Spleen (tissue), 11 donors: Measurements from ENCODE around the gene IL1R2. TPM values are rescaled to one million over a fixed set of nuclear protein-coding genes. Genes with fewer than 3 reads are reported as not detected.

Experiments
- DNase-seq: peaks from one replicate; pipeline ENCODE4 v3.0.0-alpha.2; 2020
- H3K27ac ChIP-seq, 8 donors: fragments of 200-600 bp; sonication (generic) in 7 of 8; 1 replicate in 4 of 8; 2 replicates in 4 of 8; pipeline versions ENCODE4 v1.5.0 to v1.8.0; 2016 to 2021; ENCODE audit warnings: inconsistent platforms in 4 of 8, mild to moderate bottlenecking in 4 of 8, moderate library complexity in 1 of 8
- H3K27me3 ChIP-seq, 7 donors: fragments of 200-600 bp; sonication (generic) in 6 of 7; replicated peaks in 1 of 7; 1 replicate in 4 of 7; 2 replicates in 3 of 7; pipeline versions ENCODE4 v1.5.0 to v1.8.0; 2016 to 2021; ENCODE audit warnings: inconsistent platforms in 3 of 7, mild to moderate bottlenecking in 1 of 7
- H3K36me3 ChIP-seq, 6 donors: fragments of 200-600 bp; sonication (generic) in 5 of 6; 1 replicate in 4 of 6; 2 replicates in 2 of 6; pipeline versions ENCODE4 v1.5.0 to v1.8.0; 2016 to 2021; ENCODE audit warnings: inconsistent platforms in 2 of 6
- H3K4me1 ChIP-seq, 6 donors: fragments of 200-600 bp; sonication (generic) in 5 of 6; 1 replicate in 3 of 6; 2 replicates in 3 of 6; pipeline versions ENCODE4 v1.5.0 to v1.8.0; 2016 to 2021; ENCODE audit warnings: inconsistent platforms in 3 of 6
- H3K4me3 ChIP-seq, 8 donors: fragments of 200-600 bp; sonication (generic) in 7 of 8; 1 replicate in 4 of 8; 2 replicates in 4 of 8; pipeline versions ENCODE4 v1.5.0 to v1.8.0; 2016 to 2021; ENCODE audit warnings: inconsistent platforms in 4 of 8, mild to moderate bottlenecking in 4 of 8, moderate library complexity in 2 of 8
- H3K9me3 ChIP-seq, 8 donors: fragments of 200-600 bp; sonication (generic) in 7 of 8; 1 replicate in 4 of 8; 2 replicates in 4 of 8; pipeline versions ENCODE4 v1.5.0 to v1.8.0; 2016 to 2021; ENCODE audit warnings: inconsistent platforms in 4 of 8
- CTCF ChIP-seq, 11 experiments: fragments of 200-600 bp in 7 of 11; fragments of 450-650 bp in 4 of 11; sonication (generic) in 4 of 11; IDR thresholded peaks in 8 of 11; conservative IDR thresholded peaks in 3 of 11; 1 replicate in 7 of 11; 2 replicates in 4 of 11; pipeline versions ENCODE4 v1.4.0 to v1.8.0; 2016 to 2021; ENCODE audit warnings: antibody characterized with exemption in 11 of 11, inconsistent platforms in 4 of 11, mild to moderate bottlenecking in 1 of 11
- POLR2A ChIP-seq, 3 donors: fragments of 450-650 bp; IDR thresholded peaks; one replicate each; pipeline ENCODE4 v1.5.1; 2017; ENCODE audit warnings: antibody characterized with exemption in 3 of 3, mild to moderate bottlenecking in 1 of 3
- POLR2AphosphoS5 ChIP-seq, 3 donors: sonication (generic); formaldehyde crosslinking; IDR thresholded peaks; one replicate each; pipeline ENCODE4 v1.5.1; 2017; ENCODE audit warnings: antibody characterized with exemption in 3 of 3
- WGBS, 5 donors: extraction: QIAGEN DNeasy Blood & Tissue Kit in 3 of 5; methylation state at CpG; one replicate each; pipeline versions ENCODE4 v1.1.5 to v1.1.7; 2013 to 2018; 5-methylcytosine and 5-hydroxymethylcytosine counted together
- intact Hi-C: fragments of 100-400 bp; cut with DNase I; formaldehyde crosslinking; loops from one replicate; pipeline ENCODE4 v1.15.0; 2023; ENCODE audit warnings: low total_unique reads
- polyA plus RNA-seq, 3 donors: library from polyadenylated mRNA; stranded (reverse); fragments of 200-250 nt; gene quantifications; one replicate each; pipeline ENCODE4 v1.2.1, GENCODE V29; 2013
- total RNA-seq, 7 donors: library from RNA; depleted of rRNA in 3 of 7; stranded (reverse); fragments of >200 nt in 3 of 7; fragmentation: NEBNext Ultra II Directional in 4 of 7; extraction: Animal tissue kit (Norgen Biotek cat#: 25700) in 4 of 7; gene quantifications; one replicate each; pipeline versions ENCODE4 v1.1.0 to v1.2.1, GENCODE V29; 2016 to 2021
- donor health status: healthy with polysubstance abuse.
- donor health status: DM: no; HTN: no; CAD: no; lungs with moderate emphysema.
- donor health status: DM: no; HTN: no; CAD: no.
- donor health status: Bipolar disorder and iron deficiency.
- donor health status: healthy.
- donor health status: DM: no; HTN: no; CAD: no.
- donor health status: DM: yes; HTN: yes; CAD: no.

IL1R2 gene
- total and polyA plus RNA-seq, 10 donors, result 20.1 to 607 (median 116) TPM

DNA sequence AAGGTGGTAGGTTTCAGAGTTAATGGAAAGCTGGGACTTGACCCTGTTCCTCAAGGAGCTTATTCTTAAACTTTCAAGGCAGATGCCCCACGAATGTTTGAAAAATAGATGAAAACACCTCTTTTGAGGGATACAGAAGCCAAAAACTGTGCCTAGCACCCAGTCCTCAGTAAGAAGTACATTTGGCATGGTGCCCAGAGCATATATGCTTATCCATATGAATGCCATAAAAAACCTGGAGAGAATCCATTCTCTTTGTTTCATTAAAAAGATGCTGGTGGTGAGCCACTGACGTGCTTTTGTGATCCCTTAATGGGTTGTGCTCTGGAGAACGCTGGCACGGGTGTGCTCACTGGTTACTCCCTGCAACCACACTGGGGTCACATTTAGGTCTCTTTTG lies 69.0 kb downstream of the IL1R2 start:
- intact Hi-C loops, result no loop called here
- no peak for DNase-seq
- Histone ChIP-seq H3K9me3 (no peaks in the 10 kb centered on the region), H3K4me1 (peaks cover 5 to 47% (median 30%) of the 10 kb centered on the region in 6 donors), H3K27ac (peak overlapping the region in 5 of 8 donors; percentile 43 to 90 (median 65)), H3K27me3 (peaks cover 0 to 10% (median 0%) of the 10 kb centered on the region in 7 donors), H3K36me3 (peaks cover 0 to 41% (median 0%) of the 10 kb centered on the region in 6 donors), H3K4me3 (no peak overlapping the region)
- WGBS, 5 donors, result 78 to 89% (median 89%) methylated on average over 4 of the region's 4 CpGs
- TF ChIP-seq POLR2A (IDR thresholded peaks at IDR 0.05), result no peak
- TF ChIP-seq CTCF (IDR thresholded peaks at IDR 0.05 in 8 of 11, conservative IDR thresholded peaks at IDR 0.05 in 3 of 11), result no peak
- no peak for TF ChIP-seq POLR2AphosphoS5 (IDR thresholded peaks at IDR 0.05)

- 85 to 91% (median 89%) methylated on average over 7 of the region's 7 CpGs for WGBS, 5 donors
- Histone ChIP-seq H3K27ac (peak overlapping the region in 7 of 8 donors; percentile 43 to 90 (median 65)), H3K9me3 (no peaks in the 10 kb centered on the region), H3K4me1 (peaks cover 5 to 52% (median 33%) of the 10 kb centered on the region in 6 donors), H3K4me3 (no peak overlapping the region), H3K36me3 (peaks cover 0 to 41% (median 0%) of the 10 kb centered on the region in 6 donors), H3K27me3 (peaks cover 0 to 14% (median 0%) of the 10 kb centered on the region in 7 donors)
- no peak for DNase-seq
- TF ChIP-seq POLR2AphosphoS5 (IDR thresholded peaks at IDR 0.05) (peak in 1 of 3 donors; percentile 30), CTCF (IDR thresholded peaks at IDR 0.05 in 8 of 11, conservative IDR thresholded peaks at IDR 0.05 in 3 of 11) (no peak), POLR2A (IDR thresholded peaks at IDR 0.05) (no peak)
- intact Hi-C loops, result no loop called here
Measured at GRCh38 chr2:102061286-102061699, 69.5 kb downstream of the IL1R2 start.

DNA sequence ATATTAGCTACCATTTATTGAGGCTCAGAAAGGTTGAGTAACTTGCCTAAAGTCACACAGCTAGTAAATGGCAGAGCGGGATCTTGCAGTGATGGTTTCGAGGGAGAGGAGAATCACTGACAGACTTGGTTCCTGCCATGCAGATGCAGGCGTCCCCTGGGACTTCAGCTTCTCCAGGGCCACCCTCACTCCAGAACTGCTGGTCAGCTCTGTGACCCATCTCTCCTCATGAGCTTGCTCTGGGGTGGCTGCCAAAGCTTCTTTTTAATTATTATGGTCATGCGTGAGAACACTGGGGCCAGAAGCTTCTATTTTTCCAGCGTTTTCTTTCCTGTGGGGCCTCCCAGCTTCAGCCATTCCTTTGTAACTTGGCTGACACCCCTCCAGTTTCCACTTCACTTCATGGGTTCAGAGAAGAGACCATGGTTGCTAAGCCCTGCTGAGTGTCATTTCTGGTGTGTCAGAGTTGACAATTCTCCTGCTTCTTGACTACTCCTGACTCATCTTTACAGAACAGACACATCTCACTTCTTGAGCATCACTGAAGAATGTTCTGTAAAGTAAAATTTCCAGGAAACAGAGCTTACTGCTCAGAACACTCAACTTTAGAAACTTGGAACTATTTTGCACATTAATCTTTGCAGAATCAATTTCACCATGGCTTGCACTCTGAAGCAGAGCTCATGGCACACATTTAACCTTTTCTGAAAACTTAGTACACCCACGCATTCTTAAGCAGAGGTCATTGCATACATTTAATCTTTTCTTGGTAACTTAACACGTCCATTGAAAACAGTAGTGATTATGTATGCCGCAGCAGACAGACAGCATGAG lies 70.4 kb downstream of the IL1R2 start:
- peaks cover 5 to 52% (median 34%) of the 10 kb centered on the region in 6 donors for H3K4me1 ChIP-seq
- intact Hi-C loops, result no loop called here

GRCh38 chr2:102062802-102063201 lies 71.0 kb downstream of the IL1R2 start:
- no peaks in the 10 kb centered on the region for H3K9me3 ChIP-seq
- H3K27ac ChIP-seq, result peak overlapping the region in 7 of 8 donors; percentile 86 to 91 (median 89)
- WGBS, 5 donors, result 51 to 78% (median 63%) methylated on average over 3 of the region's 3 CpGs
- no peak overlapping the region for H3K4me3 ChIP-seq
- intact Hi-C loops, result no loop called here
- H3K27me3 ChIP-seq, result peaks cover 0 to 29% (median 0%) of the 10 kb centered on the region in 7 donors
- TF ChIP-seq POLR2A (IDR thresholded peaks at IDR 0.05) (no peak), POLR2AphosphoS5 (IDR thresholded peaks at IDR 0.05) (no peak), CTCF (IDR thresholded peaks at IDR 0.05 in 8 of 11, conservative IDR thresholded peaks at IDR 0.05 in 3 of 11) (no peak)
- no peak for DNase-seq
- peaks cover 0 to 30% (median 0%) of the 10 kb centered on the region in 6 donors for H3K36me3 ChIP-seq
- H3K4me1 ChIP-seq, result peaks cover 5 to 52% (median 33%) of the 10 kb centered on the region in 6 donors

More for the DNA sequence above, 70.4 kb downstream of the IL1R2 start:
- WGBS, 5 donors, result 67 to 76% (median 74%) methylated on average over 8 of the region's 8 CpGs
- TF ChIP-seq POLR2A (IDR thresholded peaks at IDR 0.05), result no peak
- TF ChIP-seq POLR2AphosphoS5 (IDR thresholded peaks at IDR 0.05), result peak in 1 of 3 donors; percentile 16
- Histone ChIP-seq H3K36me3 (peaks cover 0 to 36% (median 0%) of the 10 kb centered on the region in 6 donors), H3K27me3 (peaks cover 0 to 23% (median 0%) of the 10 kb centered on the region in 7 donors), H3K27ac (peak overlapping the region in 7 of 8 donors; percentile 60 to 91 (median 89)), H3K4me3 (no peak overlapping the region), H3K9me3 (no peaks in the 10 kb centered on the region)
- DNase-seq, result no peak
